HepG2 (cell line): ENCODE data around the gene ERCC5. TPM values are rescaled to one million over a fixed set of nuclear protein-coding genes. Genes with fewer than 3 reads are reported as not detected.

Experiments used
- AGO2 ChIP-seq: fragments of 200-400 bp; formaldehyde crosslinking; optimal IDR thresholded peaks from 2 replicates; pipeline ENCODE3; 2017; ENCODE audit warnings: mild to moderate bottlenecking, low read depth, low read length, moderate library complexity
- CHD4 ChIP-seq: fragments of 200-600 bp; sonication (generic); IDR thresholded peaks from 2 replicates; pipeline ENCODE4 v1.7.0; 2017; ENCODE audit warnings: mild to moderate bottlenecking, low read length, borderline replicate concordance
- MAFK ChIP-seq, 2 experiments: IDR thresholded peaks in 1 of 2; conservative IDR thresholded peaks in 1 of 2; 2 replicates each; pipeline ENCODE4 v1.6.1; 2011; ENCODE audit warnings: improper control_type of control experiment in 2 of 2, low read length in 2 of 2
- MED13 ChIP-seq: sonication (generic); formaldehyde crosslinking; IDR thresholded peaks from 2 replicates; pipeline ENCODE4 v1.5.0; 2020; ENCODE audit warnings: missing genetic modification reagents
- PPARG ChIP-seq: conservative IDR thresholded peaks from 2 replicates; pipeline ENCODE4 v1.6.1; 2016; ENCODE audit warnings: missing biosample characterization, missing genetic modification reagents
- RBM39 ChIP-seq: fragments of 200-400 bp; formaldehyde crosslinking; IDR thresholded peaks from one replicate; pipeline ENCODE4 v1.6.1; 2018; ENCODE audit warnings: antibody characterized with exemption, mild to moderate bottlenecking, low read depth, low read length; ENCODE audit not compliant: poor library complexity, severe bottlenecking
- RFXANK ChIP-seq: IDR thresholded peaks from 2 replicates; pipeline ENCODE4 v1.6.1; 2016
- RFXAP ChIP-seq: sonication (generic); formaldehyde crosslinking; IDR thresholded peaks from 2 replicates; pipeline ENCODE4 v1.4.0; 2020; ENCODE audit warnings: missing genetic modification reagents, borderline replicate concordance
- RXRA ChIP-seq: sonication (generic); formaldehyde crosslinking; IDR thresholded peaks from 2 replicates; pipeline ENCODE4 v1.5.1; 2020; ENCODE audit warnings: missing genetic modification reagents
- SYNCRIP ChIP-seq: fragments of 200-400 bp; formaldehyde crosslinking; IDR thresholded peaks from 2 replicates; pipeline ENCODE4 v1.6.1; 2018; ENCODE audit warnings: mild to moderate bottlenecking, low read depth, low read length; ENCODE audit not compliant: insufficient read depth
- ZBTB3 ChIP-seq: sonication (generic); formaldehyde crosslinking; IDR thresholded peaks from 2 replicates; pipeline ENCODE4 v1.4.0; 2020; ENCODE audit warnings: low read depth, mild to moderate bottlenecking, moderate library complexity, missing genetic modification reagents, borderline replicate concordance
- ZNF232 ChIP-seq: sonication (generic); formaldehyde crosslinking; IDR thresholded peaks from 2 replicates; pipeline ENCODE4 v1.4.0; 2020; ENCODE audit warnings: missing genetic modification reagents, borderline replicate concordance
- ZNF256 ChIP-seq: sonication (generic); formaldehyde crosslinking; conservative IDR thresholded peaks from 2 replicates; pipeline ENCODE4 v1.4.0; 2020; ENCODE audit warnings: missing genetic modification reagents
- ZNF382 ChIP-seq: sonication (generic); formaldehyde crosslinking; IDR thresholded peaks from 2 replicates; pipeline ENCODE4 v1.5.0; 2020; ENCODE audit warnings: missing genetic modification reagents, mild to moderate bottlenecking, borderline replicate concordance
- ZNF563 ChIP-seq: sonication (generic); formaldehyde crosslinking; IDR thresholded peaks from 2 replicates; pipeline ENCODE4 v1.8.0; 2022; ENCODE audit warnings: mild to moderate bottlenecking, moderate library complexity, missing genetic modification reagents
- ZNF619 ChIP-seq: sonication (generic); formaldehyde crosslinking; IDR thresholded peaks from 2 replicates; pipeline ENCODE4 v1.4.0; 2020; ENCODE audit warnings: mild to moderate bottlenecking, missing genetic modification reagents
- ZNF775 ChIP-seq: sonication (generic); formaldehyde crosslinking; IDR thresholded peaks from 2 replicates; pipeline ENCODE4 v1.4.0; 2020; ENCODE audit warnings: missing genetic modification reagents, mild to moderate bottlenecking, moderate library complexity, borderline replicate concordance
- ZNF780A ChIP-seq: sonication (generic); formaldehyde crosslinking; IDR thresholded peaks from 2 replicates; pipeline ENCODE4 v1.8.0; 2022; ENCODE audit warnings: mild to moderate bottlenecking, missing genetic modification reagents, moderate library complexity
- polyA plus RNA-seq, 8 experiments: library from polyadenylated mRNA; depleted of rRNA in 3 of 8; stranded (reverse) in 7 of 8; unstranded in 1 of 8; fragments of >200 nt; fragmentation: Illumina TruSeq in 4 of 8; extraction: Trizol in 4 of 8; gene quantifications; 2 replicates each; pipeline versions ENCODE4 v1.2.1 to v1.2.3, GENCODE V29; 2011 to 2016; ENCODE audit warnings: low read depth in 4 of 8, missing spikeins in 1 of 8, mixed read lengths in 1 of 8; ENCODE audit not compliant: insufficient read depth in 1 of 8
- total RNA-seq, 5 experiments: library from RNA; depleted of rRNA; stranded (reverse); fragments of >200 nt; fragmentation: Illumina TruSeq; extraction: Trizol; gene quantifications; 2 replicates each; pipeline ENCODE4 v1.2.3, GENCODE V29; 2016; ENCODE audit warnings: low read depth in 1 of 5
- TF ChIP-seq, protein P1 (sequence below): IDR thresholded peaks from 2 replicates; pipeline ENCODE4 v1.6.1; 2016; ENCODE audit warnings: missing biosample characterization, missing genetic modification reagents, low read depth
- TF ChIP-seq, protein P2 (sequence below): sonication (generic); formaldehyde crosslinking; IDR thresholded peaks from 2 replicates; pipeline ENCODE4 v1.5.0; 2020; ENCODE audit warnings: missing genetic modification reagents
- TF ChIP-seq, protein P3 (sequence below): IDR thresholded peaks from 2 replicates; pipeline ENCODE4 v1.6.1; 2018; ENCODE audit warnings: missing genetic modification reagents
- TF ChIP-seq, protein P4 (sequence below): IDR thresholded peaks from 2 replicates; pipeline ENCODE4 v1.6.1; 2016; ENCODE audit warnings: missing compliant biosample characterization, missing genetic modification reagents, borderline replicate concordance
- TF ChIP-seq, protein P5 (sequence below): IDR thresholded peaks from 2 replicates; pipeline ENCODE4 v1.6.1; 2016; ENCODE audit warnings: missing compliant biosample characterization, missing genetic modification reagents, borderline replicate concordance

ERCC5 gene
- total and polyA plus RNA-seq, 2 of the 13 experiments (the other 11 are each of a cell fraction or from before 2014, with no cell fraction given), result 12.9 to 35.5 TPM

DNA sequence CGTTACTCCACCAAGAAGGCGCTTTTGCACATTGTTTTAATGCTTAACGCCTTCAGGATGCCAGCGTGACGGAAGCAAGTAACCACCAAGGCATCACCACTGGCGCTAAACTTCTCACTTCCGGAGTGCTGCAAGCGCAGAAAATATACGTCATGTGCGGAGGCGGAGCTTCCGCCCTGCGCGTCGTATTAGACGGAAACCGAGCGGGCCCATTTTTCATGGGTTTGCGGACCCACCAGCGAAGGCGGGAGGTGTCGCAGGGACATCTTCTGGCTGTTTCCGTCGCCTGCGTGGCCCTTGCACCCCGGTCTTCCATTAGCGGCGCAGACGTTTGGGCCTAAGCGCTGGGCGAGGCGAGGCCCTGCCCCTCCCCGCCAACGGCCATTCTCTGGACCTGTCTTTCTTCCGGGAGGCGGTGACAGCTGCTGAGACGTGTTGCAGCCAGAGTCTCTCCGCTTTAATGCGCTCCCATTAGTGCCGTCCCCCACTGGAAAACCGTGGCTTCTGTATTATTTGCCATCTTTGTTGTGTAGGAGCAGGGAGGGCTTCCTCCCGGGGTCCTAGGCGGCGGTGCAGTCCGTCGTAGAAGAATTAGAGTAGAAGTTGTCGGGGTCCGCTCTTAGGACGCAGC lies at the start of gene ERCC5 (continued):
- TF ChIP-seq, protein P1, sequence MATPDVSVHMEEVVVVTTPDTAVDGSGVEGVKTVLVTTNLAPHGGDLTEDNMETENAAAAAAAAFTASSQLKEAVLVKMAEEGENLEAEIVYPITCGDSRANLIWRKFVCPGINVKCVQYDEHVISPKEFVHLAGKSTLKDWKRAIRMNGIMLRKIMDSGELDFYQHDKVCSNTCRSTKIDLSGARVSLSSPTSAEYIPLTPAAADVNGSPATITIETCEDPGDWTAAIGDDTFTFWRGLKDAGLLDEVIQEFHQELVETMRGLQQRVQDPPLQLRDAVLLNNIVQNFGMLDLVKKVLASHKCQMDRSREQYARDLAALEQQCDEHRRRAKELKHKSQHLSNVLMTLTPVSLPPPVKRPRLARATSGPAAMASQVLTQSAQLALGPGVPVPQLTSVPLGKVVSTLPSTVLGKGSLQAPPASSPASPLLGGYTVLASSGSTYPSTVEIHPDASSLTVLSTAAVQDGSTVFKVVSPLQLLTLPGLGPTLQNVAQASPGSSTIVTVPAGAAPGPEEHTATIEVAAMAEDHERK (CRISPR knock-in tag), result peak; percentile 65
- TF ChIP-seq ZNF382 (CRISPR knock-in tag) (no peak), ZNF232 (CRISPR knock-in tag) (peak; percentile 29; the same call in 1 of the 2 replicates), ZNF563 (CRISPR knock-in tag) (peak; percentile 50; the same call in 1 of the 2 replicates), RFXAP (peak; percentile 91; the same call in 1 of the 2 replicates), RFXANK (CRISPR knock-in tag) (peak; percentile 78), RXRA (peak; percentile 77), SYNCRIP (no peak), PPARG (CRISPR knock-in tag) (peak; percentile 55), ZNF256 (no peak), ZNF780A (CRISPR knock-in tag) (no peak), CHD4 (no peak), ZNF619 (CRISPR knock-in tag) (peak; percentile 93), RBM39 (peak; percentile 43), ZBTB3 (CRISPR knock-in tag) (peak; percentile 94), MAFK (conservative IDR thresholded peaks at IDR 0.05 in 1 of 2, IDR thresholded peaks at IDR 0.05 in 1 of 2; ENCODE audit: low read length in 2 of 2) (no peak), MED13 (CRISPR knock-in tag) (peak; percentile 85), ZNF775 (CRISPR knock-in tag) (0 out of 2 replicates have a peak, but pooled peaks have one; percentile 30), AGO2 (no peak)
- TF ChIP-seq, protein P2, sequence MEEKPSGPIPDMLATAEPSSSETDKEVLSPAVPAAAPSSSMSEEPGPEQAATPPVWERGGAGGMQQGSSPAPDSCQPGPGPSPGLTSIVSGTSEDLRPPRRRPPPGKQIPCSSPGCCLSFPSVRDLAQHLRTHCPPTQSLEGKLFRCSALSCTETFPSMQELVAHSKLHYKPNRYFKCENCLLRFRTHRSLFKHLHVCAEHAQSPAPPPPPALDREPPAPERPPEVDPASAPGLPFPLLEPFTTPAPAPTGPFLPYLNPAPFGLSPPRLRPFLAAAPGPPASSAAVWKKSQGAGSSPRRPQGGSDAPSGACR, result peak; percentile 92
- TF ChIP-seq, protein P3, sequence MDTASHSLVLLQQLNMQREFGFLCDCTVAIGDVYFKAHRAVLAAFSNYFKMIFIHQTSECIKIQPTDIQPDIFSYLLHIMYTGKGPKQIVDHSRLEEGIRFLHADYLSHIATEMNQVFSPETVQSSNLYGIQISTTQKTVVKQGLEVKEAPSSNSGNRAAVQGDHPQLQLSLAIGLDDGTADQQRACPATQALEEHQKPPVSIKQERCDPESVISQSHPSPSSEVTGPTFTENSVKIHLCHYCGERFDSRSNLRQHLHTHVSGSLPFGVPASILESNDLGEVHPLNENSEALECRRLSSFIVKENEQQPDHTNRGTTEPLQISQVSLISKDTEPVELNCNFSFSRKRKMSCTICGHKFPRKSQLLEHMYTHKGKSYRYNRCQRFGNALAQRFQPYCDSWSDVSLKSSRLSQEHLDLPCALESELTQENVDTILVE, result peak; percentile 92
- TF ChIP-seq, protein P4, sequence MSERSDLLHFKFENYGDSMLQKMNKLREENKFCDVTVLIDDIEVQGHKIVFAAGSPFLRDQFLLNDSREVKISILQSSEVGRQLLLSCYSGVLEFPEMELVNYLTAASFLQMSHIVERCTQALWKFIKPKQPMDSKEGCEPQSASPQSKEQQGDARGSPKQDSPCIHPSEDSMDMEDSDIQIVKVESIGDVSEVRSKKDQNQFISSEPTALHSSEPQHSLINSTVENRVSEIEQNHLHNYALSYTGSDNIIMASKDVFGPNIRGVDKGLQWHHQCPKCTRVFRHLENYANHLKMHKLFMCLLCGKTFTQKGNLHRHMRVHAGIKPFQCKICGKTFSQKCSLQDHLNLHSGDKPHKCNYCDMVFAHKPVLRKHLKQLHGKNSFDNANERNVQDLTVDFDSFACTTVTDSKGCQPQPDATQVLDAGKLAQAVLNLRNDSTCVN (CRISPR knock-in tag), result peak; percentile 20; the same call in 1 of the 2 replicates
- TF ChIP-seq, protein P5, sequence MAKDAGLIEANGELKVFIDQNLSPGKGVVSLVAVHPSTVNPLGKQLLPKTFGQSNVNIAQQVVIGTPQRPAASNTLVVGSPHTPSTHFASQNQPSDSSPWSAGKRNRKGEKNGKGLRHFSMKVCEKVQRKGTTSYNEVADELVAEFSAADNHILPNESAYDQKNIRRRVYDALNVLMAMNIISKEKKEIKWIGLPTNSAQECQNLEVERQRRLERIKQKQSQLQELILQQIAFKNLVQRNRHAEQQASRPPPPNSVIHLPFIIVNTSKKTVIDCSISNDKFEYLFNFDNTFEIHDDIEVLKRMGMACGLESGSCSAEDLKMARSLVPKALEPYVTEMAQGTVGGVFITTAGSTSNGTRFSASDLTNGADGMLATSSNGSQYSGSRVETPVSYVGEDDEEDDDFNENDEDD (CRISPR knock-in tag), result peak; percentile 95
